Prostate gland (tissue), 2 donors: Measurements from ENCODE around the gene NTM. TPM values are rescaled to one million over a fixed set of nuclear protein-coding genes. Genes with fewer than 3 reads are reported as not detected.

Experiments
- DNase-seq: peaks from one replicate; pipeline ENCODE4 v3.0.0-alpha.2; 2019; ENCODE audit warnings: low spot score
- H3K27ac ChIP-seq, 2 donors: fragments of 200-600 bp; sonication (generic); 2 replicates each; pipeline ENCODE4 v1.5.1; 2017 to 2019
- H3K27me3 ChIP-seq: fragments of 200-600 bp; sonication (generic); replicated peaks from 2 replicates; pipeline ENCODE4 v1.5.1; 2019; ENCODE audit not compliant: insufficient read depth
- H3K36me3 ChIP-seq, 2 donors: fragments of 200-600 bp; sonication (generic); 1 replicate in 1 of 2; 2 replicates in 1 of 2; pipeline versions ENCODE4 v1.5.1 to v1.8.1; 2017 to 2019
- H3K4me1 ChIP-seq: fragments of 200-600 bp; sonication (generic); replicated peaks from 2 replicates; pipeline ENCODE4 v1.5.1; 2019
- H3K4me3 ChIP-seq, 2 donors: fragments of 200-600 bp; sonication (generic); 2 replicates each; pipeline ENCODE4 v1.5.1; 2017 to 2019
- H3K9me3 ChIP-seq: fragments of 200-600 bp; sonication (generic); 2 replicates; pipeline ENCODE4 v1.5.1; 2017
- POLR2A ChIP-seq: fragments of 450-650 bp; IDR thresholded peaks from one replicate; pipeline ENCODE4 v1.6.1; 2016; ENCODE audit warnings: antibody characterized with exemption, mild to moderate bottlenecking
- POLR2AphosphoS5 ChIP-seq: sonication (generic); formaldehyde crosslinking; IDR thresholded peaks from one replicate; pipeline ENCODE4 v1.6.1; 2017; ENCODE audit warnings: antibody characterized with exemption
- WGBS: methylation state at CpG from one replicate; pipeline ENCODE4 v1.1.5; 2018; 5-methylcytosine and 5-hydroxymethylcytosine counted together
- intact Hi-C: fragments of 100-400 bp; cut with DNase I; formaldehyde crosslinking; loops from one replicate; pipeline ENCODE4 v1.14.2; 2022
- total RNA-seq, 2 donors: library from RNA; depleted of rRNA; stranded (reverse); fragments of >200 nt; gene quantifications; one replicate each; pipeline ENCODE4 v1.1.0, GENCODE V29; 2016
- TF ChIP-seq, protein P1 (sequence below), 4 experiments: fragments of 200-600 bp in 2 of 4; fragments of 450-650 bp in 2 of 4; sonication (generic) in 2 of 4; IDR thresholded peaks; 1 replicate in 3 of 4; 2 replicates in 1 of 4; pipeline ENCODE4 v1.5.1; 2016 to 2019; ENCODE audit warnings: antibody characterized with exemption in 4 of 4, mild to moderate bottlenecking in 2 of 4, moderate library complexity in 2 of 4

The NTM gene
- total RNA-seq, 2 donors from 2014 or later = 7.4 TPM; not detected in 1

GRCh38 chr11:131372234-131372962 is 2.0 kb downstream of the NTM start:
- Histone ChIP-seq H3K27ac (no peak overlapping the region), H3K36me3 (no peaks in the 10 kb centered on the region), H3K27me3 (peaks cover 11% of the 10 kb centered on the region), H3K4me3 (no peak overlapping the region), H3K9me3 (no peaks in the 10 kb centered on the region), H3K4me1 (no peaks in the 10 kb centered on the region)
- intact Hi-C loops = no loop called here
- no peak for DNase-seq
- WGBS = 80% methylated on average over 10 of the region's 10 CpGs
- TF ChIP-seq, protein P1, sequence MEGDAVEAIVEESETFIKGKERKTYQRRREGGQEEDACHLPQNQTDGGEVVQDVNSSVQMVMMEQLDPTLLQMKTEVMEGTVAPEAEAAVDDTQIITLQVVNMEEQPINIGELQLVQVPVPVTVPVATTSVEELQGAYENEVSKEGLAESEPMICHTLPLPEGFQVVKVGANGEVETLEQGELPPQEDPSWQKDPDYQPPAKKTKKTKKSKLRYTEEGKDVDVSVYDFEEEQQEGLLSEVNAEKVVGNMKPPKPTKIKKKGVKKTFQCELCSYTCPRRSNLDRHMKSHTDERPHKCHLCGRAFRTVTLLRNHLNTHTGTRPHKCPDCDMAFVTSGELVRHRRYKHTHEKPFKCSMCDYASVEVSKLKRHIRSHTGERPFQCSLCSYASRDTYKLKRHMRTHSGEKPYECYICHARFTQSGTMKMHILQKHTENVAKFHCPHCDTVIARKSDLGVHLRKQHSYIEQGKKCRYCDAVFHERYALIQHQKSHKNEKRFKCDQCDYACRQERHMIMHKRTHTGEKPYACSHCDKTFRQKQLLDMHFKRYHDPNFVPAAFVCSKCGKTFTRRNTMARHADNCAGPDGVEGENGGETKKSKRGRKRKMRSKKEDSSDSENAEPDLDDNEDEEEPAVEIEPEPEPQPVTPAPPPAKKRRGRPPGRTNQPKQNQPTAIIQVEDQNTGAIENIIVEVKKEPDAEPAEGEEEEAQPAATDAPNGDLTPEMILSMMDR (IDR thresholded peaks at IDR 0.05) = no peak
- no peak for TF ChIP-seq POLR2A
- no peak for TF ChIP-seq POLR2AphosphoS5

DNA sequence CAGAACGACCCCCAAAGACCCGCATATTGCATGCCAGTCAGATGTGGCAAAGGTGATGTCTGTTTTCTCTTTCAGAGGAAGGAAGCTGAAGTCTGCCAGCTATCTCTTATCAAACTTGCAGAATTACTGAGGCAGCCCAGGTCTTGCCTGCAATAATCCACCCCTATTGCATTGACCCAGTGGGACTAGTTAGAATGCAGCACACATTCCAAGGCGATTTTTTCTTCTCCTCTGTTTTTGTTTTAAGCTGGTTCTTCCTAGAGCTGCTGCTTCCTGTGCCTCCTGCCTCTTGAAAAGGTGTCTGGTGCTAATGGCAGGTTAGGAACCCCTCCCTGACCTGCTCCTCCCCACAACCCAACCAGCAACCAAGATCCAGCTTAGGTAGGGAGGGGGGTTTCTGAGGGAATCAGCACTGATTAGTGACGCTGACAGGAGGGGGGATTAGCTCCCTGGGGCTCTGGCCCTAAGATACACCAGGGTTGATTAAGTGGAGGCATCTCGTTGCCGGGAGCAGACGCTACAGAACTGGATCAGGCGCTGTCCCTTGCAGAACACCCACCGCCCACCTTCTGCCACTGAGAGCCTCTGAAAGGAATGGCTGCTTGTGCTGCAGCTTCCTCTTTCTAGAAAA is 2.8 kb downstream of the NTM start:
- H3K36me3 ChIP-seq = no peaks in the 10 kb centered on the region
- H3K4me3 ChIP-seq = no peak overlapping the region
- WGBS = 49% methylated on average over 9 of the region's 9 CpGs
- peaks cover 11% of the 10 kb centered on the region for H3K27me3 ChIP-seq
- intact Hi-C loops = no loop called here
- H3K27ac ChIP-seq = no peak overlapping the region
- H3K4me1 ChIP-seq = no peaks in the 10 kb centered on the region
- H3K9me3 ChIP-seq = no peaks in the 10 kb centered on the region
- TF ChIP-seq, protein P1 (IDR thresholded peaks at IDR 0.05) = no peak
- TF ChIP-seq POLR2AphosphoS5 = no peak
- no peak for DNase-seq

DNA sequence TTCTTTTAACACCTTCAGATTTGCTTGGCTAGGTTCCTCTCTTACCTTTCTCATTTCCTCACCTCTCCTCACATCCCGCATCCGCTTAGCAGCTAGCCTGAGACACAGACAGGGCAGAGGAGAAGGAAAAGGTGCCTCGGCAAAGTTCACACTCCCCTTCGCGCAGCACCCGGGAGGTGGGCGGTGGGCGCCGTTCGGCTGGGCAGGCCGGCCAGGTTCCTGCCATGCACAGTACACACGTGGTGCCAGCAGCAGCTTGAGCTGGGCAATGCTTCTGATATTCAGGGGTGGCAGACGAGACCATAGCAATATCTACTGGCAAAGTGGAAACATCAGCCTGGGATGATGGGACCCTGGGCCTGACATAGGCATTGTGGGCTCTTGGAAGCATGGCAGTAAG is 3.3 kb downstream of the NTM start:
- no peaks in the 10 kb centered on the region for H3K36me3 ChIP-seq
- H3K9me3 ChIP-seq = no peaks in the 10 kb centered on the region
- no peak for DNase-seq
- peaks cover 11% of the 10 kb centered on the region for H3K27me3 ChIP-seq
- no peak overlapping the region for H3K27ac ChIP-seq
- H3K4me1 ChIP-seq = no peaks in the 10 kb centered on the region
- intact Hi-C loops = no loop called here
- 75% methylated on average over 13 of the region's 13 CpGs for WGBS
- H3K4me3 ChIP-seq = no peak overlapping the region
- TF ChIP-seq, protein P1 (IDR thresholded peaks at IDR 0.05) = no peak
- TF ChIP-seq POLR2AphosphoS5 (no peak), POLR2A (no peak)

DNA sequence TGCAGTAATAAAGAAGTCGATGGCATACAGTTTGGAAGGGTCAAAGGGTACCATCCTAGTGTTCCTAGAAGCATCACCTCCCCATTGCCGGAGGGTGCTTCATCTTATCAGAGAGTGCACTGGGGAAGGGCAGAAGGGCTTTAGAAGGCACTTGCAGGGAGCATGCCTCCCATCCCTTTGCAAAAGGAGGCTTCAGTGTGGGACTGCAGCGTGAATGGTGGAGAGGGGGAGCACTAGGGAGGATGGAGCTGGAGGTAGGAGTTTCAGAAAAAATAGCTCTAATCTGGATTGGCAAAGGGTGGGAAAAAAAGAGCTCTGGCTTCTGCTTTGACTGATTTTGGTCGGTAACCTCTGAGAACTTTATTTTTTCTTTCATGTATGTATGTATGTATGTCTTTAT is 5.0 kb downstream of the NTM start:
- intact Hi-C loops = no loop called here
- Histone ChIP-seq H3K4me1 (no peaks in the 10 kb centered on the region), H3K4me3 (no peak overlapping the region), H3K36me3 (no peaks in the 10 kb centered on the region), H3K27ac (no peak overlapping the region), H3K27me3 (peaks cover 11% of the 10 kb centered on the region), H3K9me3 (no peaks in the 10 kb centered on the region)
- DNase-seq = no peak
- 60% methylated on average over 4 of the region's 4 CpGs for WGBS
- TF ChIP-seq, protein P1 (IDR thresholded peaks at IDR 0.05) = no peak
- no peak for TF ChIP-seq POLR2AphosphoS5
- TF ChIP-seq POLR2A = no peak

DNA sequence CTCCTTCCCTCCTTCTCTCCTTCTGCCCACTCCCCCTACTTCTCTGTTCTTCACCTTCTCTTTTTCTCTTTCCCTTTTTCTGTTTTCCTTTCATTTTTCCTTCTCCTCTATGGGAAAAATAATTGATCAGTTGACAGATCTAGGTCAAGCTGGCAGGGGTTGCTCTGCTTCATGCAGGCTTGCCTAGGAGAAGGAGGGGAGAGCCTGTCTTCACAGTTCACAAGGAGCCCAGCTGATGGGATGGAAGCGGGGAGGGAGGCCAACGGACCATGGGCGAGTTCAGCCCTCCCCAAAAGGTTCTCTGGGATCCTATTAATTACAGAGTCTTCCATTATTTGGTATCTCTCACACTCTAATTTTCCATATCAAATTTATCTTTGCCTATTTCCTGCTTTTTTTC is 5.5 kb downstream of the NTM start:
- DNase-seq = no peak
- Histone ChIP-seq H3K36me3 (no peaks in the 10 kb centered on the region), H3K27me3 (peaks cover 11% of the 10 kb centered on the region), H3K9me3 (no peaks in the 10 kb centered on the region), H3K4me3 (no peak overlapping the region), H3K4me1 (no peaks in the 10 kb centered on the region), H3K27ac (no peak overlapping the region)
- 65% methylated on average over 3 of the region's 3 CpGs for WGBS
- intact Hi-C loops = no loop called here
- TF ChIP-seq, protein P1 (IDR thresholded peaks at IDR 0.05) = no peak
- no peak for TF ChIP-seq POLR2A
- TF ChIP-seq POLR2AphosphoS5 = no peak
